NCI-H446 (cell line): ENCODE measurements around the gene ADGRB3.
"Not testable (repeated sequence)": the region's sequence is repeated elsewhere in the genome, so short reads cannot be mapped to it uniquely, and the experiment has no call there.

Experiments
- DNase-seq, 2 experiments: peaks; one replicate each; lab custom pipeline; 2025; lab: John Stamatoyannopoulos, UW

Gene ADGRB3

DNA sequence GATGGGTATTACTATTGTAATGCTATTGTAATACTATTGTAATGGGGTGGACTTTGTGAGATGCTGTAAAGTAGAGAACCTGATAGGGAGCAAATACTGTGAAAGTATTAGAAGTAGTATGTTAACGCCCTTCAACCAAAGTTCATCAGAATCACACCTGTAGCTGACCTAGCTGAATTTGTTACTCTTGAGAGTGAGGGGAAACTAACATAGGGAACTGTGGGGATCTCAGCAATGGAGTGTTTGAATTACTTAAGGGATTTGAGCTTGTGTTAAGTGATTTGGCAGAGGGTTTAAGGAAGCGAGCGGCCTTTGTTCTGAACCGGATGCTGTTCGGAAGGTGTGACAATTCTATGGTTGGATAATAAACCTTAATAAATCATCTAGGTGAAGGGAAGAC lies 312.6 kb downstream of the ADGRB3 start:
- DNase-seq, result no peak

DNA sequence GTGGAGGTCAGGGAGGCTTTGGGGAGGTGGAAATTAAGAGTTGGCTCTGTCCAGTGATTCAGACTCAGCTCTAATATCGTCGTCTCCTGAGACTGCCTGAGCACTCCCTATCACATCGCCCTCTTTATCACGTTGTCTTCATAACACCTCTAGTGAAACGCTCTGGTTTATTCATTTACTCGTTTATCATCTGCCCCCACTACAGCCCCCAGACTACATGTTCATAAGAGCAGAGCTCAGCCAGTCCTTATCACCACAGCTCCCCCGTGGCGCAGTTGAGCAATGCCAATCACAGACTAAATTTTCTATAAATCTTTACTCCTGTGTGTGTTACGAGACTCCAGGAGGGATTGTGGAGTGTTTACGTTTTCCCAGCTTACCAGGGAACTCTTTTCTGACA lies 316.2 kb downstream of the ADGRB3 start:
- DNase-seq, result no peak

GRCh38 chr6:68958327-68958726 lies 323.2 kb downstream of the ADGRB3 start:
- DNase-seq, result peak in 1 of 2 experiments; percentile 11

DNA sequence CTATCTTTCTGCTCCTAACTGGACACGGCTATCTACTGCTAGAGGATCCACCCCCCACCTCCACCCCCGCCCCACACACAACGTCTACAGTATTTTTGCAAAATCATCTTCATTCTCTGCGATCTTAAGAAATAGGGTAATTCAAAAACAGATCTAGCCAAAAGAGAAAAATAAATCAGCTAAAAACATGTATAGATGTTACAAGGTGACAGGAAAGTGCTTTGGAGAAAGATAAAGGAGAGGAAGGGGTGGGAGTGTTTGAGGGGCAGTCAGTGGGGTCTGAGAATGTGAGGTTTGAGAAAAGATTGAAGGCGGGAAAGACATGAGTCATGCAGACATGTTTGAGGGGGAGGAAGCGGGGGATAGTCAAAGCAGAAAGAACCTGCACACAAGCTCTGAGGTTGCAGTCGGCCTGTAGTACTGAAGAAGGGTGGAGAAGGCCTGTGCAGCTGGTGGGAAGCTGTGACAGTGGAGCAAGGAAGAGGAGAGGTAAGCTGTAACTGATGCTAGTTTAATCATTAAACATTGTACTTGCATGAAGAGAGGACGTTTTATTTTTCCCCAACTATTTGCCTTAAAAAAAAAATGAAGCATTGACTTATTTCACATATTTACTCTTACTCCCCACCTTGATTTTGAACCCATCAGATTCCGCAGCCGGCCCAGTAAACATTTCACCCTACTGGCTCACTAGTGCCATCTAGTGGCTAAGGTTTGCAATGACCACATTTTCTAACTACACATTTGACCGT lies 332.6 kb downstream of the ADGRB3 start:
- peak; percentile 20 to 70 for DNase-seq

- DNase-seq, result no peak
Observed at GRCh38 chr6:68968301-68968649, 333.2 kb downstream of the ADGRB3 start.

DNA sequence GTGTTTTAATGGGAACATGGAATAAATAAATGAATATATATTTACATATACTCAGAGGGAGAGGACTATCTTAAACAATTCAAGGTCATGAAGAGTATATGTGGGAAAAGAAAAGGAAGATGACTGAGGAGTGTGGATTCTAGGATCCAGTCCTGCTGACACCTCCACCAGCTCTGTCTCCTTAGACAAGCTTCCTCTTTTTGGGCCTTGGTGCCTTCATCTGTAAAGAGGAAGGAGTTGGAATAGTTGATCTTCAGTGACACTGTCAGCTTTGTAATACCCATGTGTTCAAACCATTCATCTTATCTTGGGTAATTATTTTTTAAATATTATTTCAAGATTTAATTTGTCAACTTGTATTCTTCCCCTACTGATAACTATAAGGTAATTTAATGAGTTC lies 338.0 kb downstream of the ADGRB3 start:
- no peak for DNase-seq

DNA sequence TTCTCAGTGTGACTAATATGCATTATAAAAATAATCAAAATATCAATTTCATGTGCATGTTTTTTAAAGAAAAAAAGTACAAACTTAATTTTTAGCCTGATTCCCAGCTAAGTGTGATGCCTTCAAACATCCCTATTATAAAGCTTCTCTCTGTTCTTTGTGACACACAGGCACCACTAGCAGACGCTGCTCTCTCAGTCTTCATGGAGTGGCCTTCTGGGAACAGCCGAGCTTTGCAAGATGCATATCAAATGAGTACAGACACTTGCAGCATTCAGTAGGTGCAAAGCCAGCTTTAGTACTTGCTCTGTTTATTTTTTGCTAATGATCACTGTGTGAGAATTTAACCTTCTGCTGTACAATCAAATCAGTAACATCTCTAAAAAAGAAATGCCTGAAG lies 340.0 kb downstream of the ADGRB3 start:
- peak in 1 of 2 experiments; percentile 22 for DNase-seq

DNA sequence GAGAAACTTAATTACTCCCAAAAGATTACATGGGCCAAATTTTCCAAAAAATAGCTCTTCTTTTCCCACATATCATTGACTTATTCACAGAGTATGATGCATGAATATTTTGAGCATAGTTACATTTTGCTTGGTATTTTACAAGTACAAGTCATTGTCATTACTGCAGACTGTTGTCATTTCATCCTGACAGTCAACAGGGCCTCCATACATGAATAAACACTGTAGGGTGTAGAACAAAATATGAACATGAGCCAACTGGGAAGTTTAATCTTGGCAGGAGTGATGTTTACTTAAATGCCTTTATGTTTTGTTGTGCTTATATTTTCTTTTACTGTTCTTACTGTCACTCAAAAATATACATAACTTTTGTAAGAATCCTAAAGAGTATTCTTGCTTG lies 340.7 kb downstream of the ADGRB3 start:
- peak in 1 of 2 experiments; percentile 6 for DNase-seq

DNA sequence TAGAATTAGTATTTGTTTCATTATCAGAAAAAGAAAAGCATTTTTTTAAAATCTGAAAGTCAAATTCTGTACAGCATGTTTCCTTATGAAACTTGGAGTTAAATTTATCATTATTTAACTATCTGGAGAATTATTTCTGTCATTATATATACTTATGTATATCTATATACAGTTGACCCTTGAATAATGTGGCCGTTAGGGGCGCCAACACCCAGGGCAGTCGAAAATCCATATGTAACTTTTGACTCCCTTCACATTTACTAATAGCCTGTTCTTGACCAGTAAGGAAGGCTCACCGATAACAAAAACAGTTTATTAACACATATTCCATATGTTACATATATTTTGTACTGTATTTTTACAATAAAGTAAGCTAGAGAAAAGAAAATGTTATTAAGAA lies 341.2 kb downstream of the ADGRB3 start:
- DNase-seq, result no peak

- DNase-seq, result no peak
Observed at GRCh38 chr6:68978411-68978810, 343.3 kb downstream of the ADGRB3 start.

DNA sequence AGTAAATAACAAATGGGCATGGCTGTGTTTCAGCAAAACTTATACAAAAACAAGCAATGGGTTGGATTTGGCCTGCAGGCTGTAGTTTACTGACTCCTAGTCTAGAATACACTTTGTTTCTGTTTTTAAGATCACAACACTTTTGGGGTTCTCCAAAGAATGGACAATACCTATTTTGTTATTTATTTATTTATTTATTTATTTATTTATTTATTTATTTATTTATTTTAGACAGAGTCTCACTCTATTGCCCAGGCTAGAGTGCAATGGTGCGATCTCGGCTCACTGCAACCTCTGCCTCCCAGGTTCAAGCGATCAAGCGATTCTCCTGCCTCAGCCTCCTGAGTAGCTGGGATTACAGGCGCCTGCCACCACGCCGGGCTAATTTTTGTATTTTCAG lies 346.6 kb downstream of the ADGRB3 start:
- DNase-seq, result not testable (repeated sequence)

GRCh38 chr6:68988698-68989097 lies 353.6 kb downstream of the ADGRB3 start:
- DNase-seq, result no peak

- DNase-seq, result no peak
Observed at GRCh38 chr6:68990317-68990716, 355.2 kb downstream of the ADGRB3 start.

- no peak for DNase-seq
Observed at GRCh38 chr6:68993911-68994310, 358.8 kb downstream of the ADGRB3 start.

DNA sequence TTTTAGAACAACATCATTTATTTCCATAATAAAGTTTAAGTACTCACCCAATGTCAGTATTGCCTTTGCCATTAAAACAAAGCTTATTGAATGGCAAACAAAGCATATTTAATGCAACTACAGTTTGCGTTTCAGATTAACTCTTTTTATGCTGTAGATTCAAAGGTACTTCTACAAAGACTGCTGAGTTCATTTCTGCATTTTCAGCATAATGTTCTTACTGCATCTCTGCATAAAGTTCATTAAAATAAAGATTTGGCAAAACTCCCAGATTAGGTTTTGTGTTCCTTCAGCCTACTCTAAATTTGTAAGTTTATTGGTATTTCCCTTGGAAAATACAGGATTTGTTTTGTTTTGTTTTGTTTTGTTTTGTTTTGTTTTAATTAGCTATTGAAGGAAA lies 359.4 kb downstream of the ADGRB3 start:
- no peak for DNase-seq

DNA sequence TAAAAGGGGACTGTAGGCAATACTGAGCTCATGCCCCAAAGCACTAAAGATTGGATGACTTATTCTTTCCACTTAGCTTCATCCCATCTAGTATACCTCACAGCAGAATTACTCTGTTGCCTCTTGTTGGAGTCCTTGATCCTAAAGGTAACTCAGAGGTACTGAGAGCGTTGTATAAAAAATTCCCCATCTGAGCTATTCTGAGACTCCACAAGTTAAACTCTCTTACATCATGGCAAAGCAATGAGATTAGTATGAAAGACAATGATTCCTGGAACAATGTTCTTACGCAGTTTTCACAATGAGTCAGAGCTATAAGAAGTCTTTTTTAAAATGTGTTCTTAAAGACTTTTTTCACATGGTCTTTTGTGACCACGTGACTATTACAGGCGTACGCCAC lies 370.1 kb downstream of the ADGRB3 start:
- no peak for DNase-seq

DNA sequence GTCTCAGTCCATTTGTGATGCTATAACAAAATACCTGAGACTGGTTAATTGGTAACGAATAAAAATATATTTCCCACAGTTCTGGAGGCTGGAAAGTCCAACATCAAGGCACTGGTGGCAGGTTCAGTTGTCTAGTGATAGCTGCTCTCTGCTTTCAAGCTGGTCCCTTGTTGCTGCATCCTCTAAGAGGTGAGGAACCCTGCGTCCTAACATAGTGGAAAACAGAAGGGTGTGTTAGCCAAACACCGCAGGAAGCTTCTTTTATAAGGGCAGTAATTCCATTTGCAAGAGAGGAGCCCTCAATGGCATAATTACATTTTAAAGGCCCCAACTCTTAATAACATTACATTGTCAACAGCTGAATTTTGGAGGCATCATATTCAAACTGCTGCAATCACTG lies 372.7 kb downstream of the ADGRB3 start:
- no peak for DNase-seq

DNA sequence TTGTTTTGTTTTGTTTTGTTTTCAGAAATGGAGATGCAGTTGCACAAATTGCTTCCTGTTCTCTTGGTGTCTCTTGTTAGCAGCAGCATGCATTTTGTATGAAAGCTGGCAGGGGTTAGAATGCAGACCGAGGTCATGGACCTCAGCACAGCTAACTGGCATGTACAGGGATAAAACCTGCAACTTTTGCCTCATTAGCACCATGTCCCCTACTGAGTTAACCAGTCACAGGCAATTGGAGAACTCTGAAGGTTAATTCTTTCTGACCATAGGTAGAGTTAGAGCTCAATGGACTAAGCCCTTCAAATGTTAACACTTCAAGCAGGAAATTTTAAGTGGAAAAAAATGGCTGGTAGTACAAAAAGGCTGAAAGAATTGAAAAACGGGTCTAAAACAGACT lies 377.1 kb downstream of the ADGRB3 start:
- DNase-seq, result no peak

GRCh38 chr6:69012876-69013275 lies 377.8 kb downstream of the ADGRB3 start:
- DNase-seq, result no peak

- no peak for DNase-seq
Observed at GRCh38 chr6:69018906-69019305, 383.8 kb downstream of the ADGRB3 start.

- DNase-seq, result no peak
Observed at GRCh38 chr6:69019832-69020231, 384.8 kb downstream of the ADGRB3 start.

DNA sequence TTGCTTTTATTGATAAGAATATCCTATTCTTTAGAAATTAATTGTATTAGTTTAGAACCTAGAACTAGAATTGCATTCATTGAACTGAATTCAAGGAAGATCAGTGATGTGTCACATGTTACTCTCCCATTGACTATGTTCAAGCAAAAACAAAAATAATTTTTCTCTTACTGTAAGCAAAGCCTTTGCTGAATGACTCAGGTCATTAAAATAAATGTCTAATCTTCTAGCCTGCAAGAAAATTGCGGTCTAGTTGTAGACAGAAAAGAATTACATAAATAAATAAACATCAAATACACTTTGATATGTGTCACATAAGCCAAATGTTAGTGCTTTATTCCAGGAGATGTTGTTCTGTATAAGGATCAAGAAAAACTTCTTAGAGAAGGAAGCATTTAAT lies 387.9 kb downstream of the ADGRB3 start:
- no peak for DNase-seq

- DNase-seq, result no peak
Observed at GRCh38 chr6:69026243-69026642, 391.2 kb downstream of the ADGRB3 start.

DNA sequence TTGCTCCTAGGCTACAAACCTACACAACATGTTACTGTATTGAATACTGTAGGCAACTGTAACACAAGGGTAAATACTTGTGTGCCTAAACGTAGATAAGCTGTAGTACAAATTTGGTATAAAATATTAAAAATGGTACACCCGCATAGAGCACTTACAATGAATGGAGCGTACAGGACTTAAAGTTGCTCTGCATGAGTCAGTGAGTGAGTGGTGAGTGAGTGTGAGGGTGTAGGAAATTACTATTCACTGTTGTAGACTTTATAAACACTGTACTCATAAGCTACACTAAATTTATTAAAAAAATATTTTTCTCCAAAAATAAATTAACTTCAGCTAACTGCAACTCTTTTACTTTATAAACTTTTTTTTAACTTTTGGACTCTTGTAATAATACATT lies 391.6 kb downstream of the ADGRB3 start:
- DNase-seq, result no peak
